ENCODE measurements around the gene CDC42.
A peak's percentile ranks its signal among the peaks of the same experiment; 100 is the strongest.

CDC42 gene

GRCh38 chr1:22111620-22112019, 59.1 kb downstream of the CDC42 start:
- DNase-seq, result no peak

GRCh38 chr1:22112554-22112953, 60.0 kb downstream of the CDC42 start:
- DNase-seq, result no peak

GRCh38 chr1:22114083-22115012, 61.8 kb downstream of the CDC42 start:
- DNase-seq, result no peak

- no peak for DNase-seq
Observed at GRCh38 chr1:22115286-22115685, 62.8 kb downstream of the CDC42 start.

GRCh38 chr1:22117238-22117637, 64.7 kb downstream of the CDC42 start:
- DNase-seq, result no peak

- DNase-seq, result no peak
Observed at GRCh38 chr1:22117851-22118250, 65.3 kb downstream of the CDC42 start.

- no peak for DNase-seq
Observed at GRCh38 chr1:22118291-22118992, 65.9 kb downstream of the CDC42 start.

- DNase-seq, result no peak
Observed at GRCh38 chr1:22119626-22120468, 67.3 kb downstream of the CDC42 start.

GRCh38 chr1:22120469-22120790, 67.9 kb downstream of the CDC42 start:
- no peak for DNase-seq

- no peak for DNase-seq
Observed at GRCh38 chr1:22121421-22121911, 69.0 kb downstream of the CDC42 start.

GRCh38 chr1:22122273-22123070, 70.0 kb downstream of the CDC42 start:
- DNase-seq, result no peak

- no peak for DNase-seq
Observed at GRCh38 chr1:22123071-22123390, 70.5 kb downstream of the CDC42 start.

- DNase-seq, result no peak
Observed at GRCh38 chr1:22123901-22124404, 71.4 kb downstream of the CDC42 start.

GRCh38 chr1:22124592-22125229, 72.2 kb downstream of the CDC42 start:
- DNase-seq, result no peak

GRCh38 chr1:22126531-22126930, 74.0 kb downstream of the CDC42 start:
- no peak for DNase-seq

GRCh38 chr1:22127248-22127647, 74.7 kb downstream of the CDC42 start:
- DNase-seq, result no peak

- no peak for DNase-seq
Observed at GRCh38 chr1:22127731-22128130, 75.2 kb downstream of the CDC42 start.

GRCh38 chr1:22128392-22128791, 75.9 kb downstream of the CDC42 start:
- DNase-seq, result no peak

- no peak for DNase-seq
Observed at GRCh38 chr1:22129501-22130117, 77.1 kb downstream of the CDC42 start.

- no peak for DNase-seq
Observed at GRCh38 chr1:22131062-22131461, 78.6 kb downstream of the CDC42 start.

GRCh38 chr1:22131875-22132486, 79.5 kb downstream of the CDC42 start:
- peak; percentile 69 for DNase-seq
